Gastroesophageal sphincter (tissue), 3 donors: Measurements from ENCODE around the gene LAMC1.

Experiments used
- POLR2A ChIP-seq, 2 donors: fragments of 450-650 bp; IDR thresholded peaks; one replicate each; pipeline ENCODE4 v1.6.1; 2017; ENCODE audit warnings: antibody characterized with exemption in 2 of 2, mild to moderate bottlenecking in 2 of 2, moderate library complexity in 1 of 2
- POLR2AphosphoS5 ChIP-seq: sonication (generic); formaldehyde crosslinking; IDR thresholded peaks from one replicate; pipeline ENCODE4 v1.6.1; 2017; ENCODE audit warnings: antibody characterized with exemption
- TF ChIP-seq, protein P1 (sequence below), 4 experiments: fragments of 200-600 bp in 2 of 4; fragments of 450-650 bp in 2 of 4; sonication (generic) in 1 of 4; IDR thresholded peaks; one replicate each; pipeline ENCODE4 v1.5.1; 2017 to 2019; ENCODE audit warnings: antibody characterized with exemption in 4 of 4, mild to moderate bottlenecking in 2 of 4, moderate library complexity in 2 of 4

GRCh38 chr1:183126528-183126927 is 103.3 kb downstream of the LAMC1 start:
- TF ChIP-seq, protein P1, sequence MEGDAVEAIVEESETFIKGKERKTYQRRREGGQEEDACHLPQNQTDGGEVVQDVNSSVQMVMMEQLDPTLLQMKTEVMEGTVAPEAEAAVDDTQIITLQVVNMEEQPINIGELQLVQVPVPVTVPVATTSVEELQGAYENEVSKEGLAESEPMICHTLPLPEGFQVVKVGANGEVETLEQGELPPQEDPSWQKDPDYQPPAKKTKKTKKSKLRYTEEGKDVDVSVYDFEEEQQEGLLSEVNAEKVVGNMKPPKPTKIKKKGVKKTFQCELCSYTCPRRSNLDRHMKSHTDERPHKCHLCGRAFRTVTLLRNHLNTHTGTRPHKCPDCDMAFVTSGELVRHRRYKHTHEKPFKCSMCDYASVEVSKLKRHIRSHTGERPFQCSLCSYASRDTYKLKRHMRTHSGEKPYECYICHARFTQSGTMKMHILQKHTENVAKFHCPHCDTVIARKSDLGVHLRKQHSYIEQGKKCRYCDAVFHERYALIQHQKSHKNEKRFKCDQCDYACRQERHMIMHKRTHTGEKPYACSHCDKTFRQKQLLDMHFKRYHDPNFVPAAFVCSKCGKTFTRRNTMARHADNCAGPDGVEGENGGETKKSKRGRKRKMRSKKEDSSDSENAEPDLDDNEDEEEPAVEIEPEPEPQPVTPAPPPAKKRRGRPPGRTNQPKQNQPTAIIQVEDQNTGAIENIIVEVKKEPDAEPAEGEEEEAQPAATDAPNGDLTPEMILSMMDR (IDR thresholded peaks at IDR 0.05) = no peak
- TF ChIP-seq POLR2A (IDR thresholded peaks at IDR 0.05) (no peak), POLR2AphosphoS5 (no peak)
